ENCODE data around the gene TNP2. TPM values are rescaled to one million over a fixed set of nuclear protein-coding genes. Genes with fewer than 3 reads are reported as not detected.

Gene TNP2
- total RNA-seq, 4 donors from 2014 or later: not detected

DNA sequence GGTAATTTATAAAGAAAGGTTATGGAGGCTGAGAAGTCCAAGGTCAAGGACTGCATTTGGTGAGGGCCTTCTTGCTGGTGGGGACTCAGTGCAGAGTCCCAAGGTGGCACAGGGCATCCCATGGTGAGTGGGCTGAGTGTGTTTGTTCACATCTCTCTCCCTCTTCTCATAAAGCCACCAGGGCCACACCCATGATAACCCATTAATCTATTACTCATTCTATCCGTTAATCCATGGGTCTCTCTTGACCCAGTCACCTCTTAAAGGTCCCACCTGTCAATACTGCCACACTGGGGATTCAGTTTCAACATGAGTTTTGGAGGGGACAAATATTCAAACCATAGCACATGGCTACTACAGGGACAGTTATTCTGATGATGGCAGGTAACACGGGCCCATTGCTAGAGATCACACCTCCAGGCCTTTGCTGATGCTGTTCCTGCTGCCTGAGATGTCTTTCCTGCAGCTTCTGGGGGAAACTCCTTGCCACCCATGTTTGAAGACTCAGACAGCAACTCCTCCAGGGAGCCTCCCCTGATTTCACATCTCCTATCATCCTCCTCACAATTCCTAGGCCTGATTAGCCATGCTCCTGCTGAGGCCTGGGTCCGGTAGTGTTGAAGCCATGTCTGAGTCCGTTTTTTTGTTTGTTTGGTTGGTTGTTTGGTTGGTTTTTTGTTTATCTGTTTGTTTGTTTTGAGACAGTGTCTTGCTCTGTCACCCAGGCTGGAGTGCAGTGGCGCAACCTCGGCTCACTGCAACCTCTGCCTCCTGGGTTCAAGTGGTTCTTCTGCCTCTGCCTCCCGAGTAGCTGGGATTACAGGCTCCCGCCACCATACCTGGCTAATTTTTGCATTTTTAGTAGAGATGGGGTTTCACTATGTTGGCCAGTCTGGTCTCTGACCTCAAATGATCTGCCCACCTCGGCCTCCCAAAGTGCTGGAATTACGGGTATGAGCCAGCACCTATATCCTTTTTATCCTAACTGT, 29.2 kb downstream of the TNP2 start:
- Histone ChIP-seq H3K27ac (peak overlapping the region; percentile 68 to 80 (median 76)), H3K27me3 (no peaks in the 10 kb centered on the region), H3K4me3 (peak overlapping the region in 3 of 4 donors; percentile 18 to 27 (median 20)), H3K9me3 (no peaks in the 10 kb centered on the region), H3K4me1 (peaks cover 8 to 9% of the 10 kb centered on the region in 2 donors), H3K36me3 (no peaks in the 10 kb centered on the region)
- in situ Hi-C loops (cut with MboI; ENCODE audit: low sequenced_read_pairs in 4 of 4): loop anchor here in 1 of 4 donors (25.0 kb wide), 1 partner anchor 103 kb away; no protein-coding TSS in a partner anchor
- TF ChIP-seq POLR2A (IDR thresholded peaks at IDR 0.05): no peak
- TF ChIP-seq, protein P1, sequence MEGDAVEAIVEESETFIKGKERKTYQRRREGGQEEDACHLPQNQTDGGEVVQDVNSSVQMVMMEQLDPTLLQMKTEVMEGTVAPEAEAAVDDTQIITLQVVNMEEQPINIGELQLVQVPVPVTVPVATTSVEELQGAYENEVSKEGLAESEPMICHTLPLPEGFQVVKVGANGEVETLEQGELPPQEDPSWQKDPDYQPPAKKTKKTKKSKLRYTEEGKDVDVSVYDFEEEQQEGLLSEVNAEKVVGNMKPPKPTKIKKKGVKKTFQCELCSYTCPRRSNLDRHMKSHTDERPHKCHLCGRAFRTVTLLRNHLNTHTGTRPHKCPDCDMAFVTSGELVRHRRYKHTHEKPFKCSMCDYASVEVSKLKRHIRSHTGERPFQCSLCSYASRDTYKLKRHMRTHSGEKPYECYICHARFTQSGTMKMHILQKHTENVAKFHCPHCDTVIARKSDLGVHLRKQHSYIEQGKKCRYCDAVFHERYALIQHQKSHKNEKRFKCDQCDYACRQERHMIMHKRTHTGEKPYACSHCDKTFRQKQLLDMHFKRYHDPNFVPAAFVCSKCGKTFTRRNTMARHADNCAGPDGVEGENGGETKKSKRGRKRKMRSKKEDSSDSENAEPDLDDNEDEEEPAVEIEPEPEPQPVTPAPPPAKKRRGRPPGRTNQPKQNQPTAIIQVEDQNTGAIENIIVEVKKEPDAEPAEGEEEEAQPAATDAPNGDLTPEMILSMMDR (IDR thresholded peaks at IDR 0.05 in 4 of 5, conservative IDR thresholded peaks at IDR 0.05 in 1 of 5): no peak
- DNase-seq (no peak), ATAC-seq (no peak)
- intact Hi-C loops (cut with DNase I; ENCODE audit: low total_unique reads): no loop called here

DNA sequence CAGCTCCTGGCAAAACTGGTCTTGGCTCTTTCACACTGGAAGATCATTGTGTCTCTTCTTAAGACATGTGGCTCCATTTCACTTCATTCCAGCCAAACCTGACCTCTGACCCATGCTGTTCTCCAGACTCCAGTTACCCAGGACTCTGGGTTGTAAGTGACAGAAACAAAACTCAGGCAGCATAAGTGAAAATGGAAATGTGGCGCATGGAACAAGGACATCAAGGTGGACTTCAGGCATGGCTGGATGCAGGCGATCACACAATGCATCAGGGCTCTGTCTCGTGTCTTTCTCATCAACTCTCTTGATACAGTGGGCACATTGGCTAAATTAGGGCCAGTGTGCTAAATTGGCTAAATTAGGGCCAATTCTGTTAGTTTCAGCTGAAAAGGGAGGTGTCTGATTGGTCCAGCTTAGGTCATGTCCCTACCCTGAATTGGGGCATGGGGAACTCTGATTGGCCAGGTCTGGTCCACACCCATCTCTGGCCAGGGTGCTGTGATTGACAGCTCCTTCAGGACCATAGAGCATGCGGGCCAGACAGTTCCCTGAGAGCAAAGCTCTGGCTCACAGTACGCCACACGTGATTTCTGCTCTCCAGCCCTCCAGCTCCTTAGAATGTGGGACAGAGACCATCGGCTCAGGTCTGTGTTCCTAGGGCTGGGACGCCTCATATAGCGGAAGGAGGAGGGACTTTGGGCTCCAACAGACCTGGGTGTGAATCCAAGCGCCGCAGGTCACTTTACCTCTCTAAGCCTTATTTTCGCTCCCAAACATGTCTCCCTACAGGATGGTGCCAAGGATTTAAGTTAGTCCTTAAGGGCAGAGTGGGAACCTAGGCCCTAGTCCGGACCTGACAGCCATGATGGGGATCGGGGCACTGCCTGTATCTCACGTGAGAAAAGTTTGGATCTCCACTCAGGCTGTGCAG, 30.6 kb downstream of the TNP2 start:
- DNase-seq (no peak), ATAC-seq (no peak)
- peaks cover 8 to 9% of the 10 kb centered on the region in 2 donors for H3K4me1 ChIP-seq
- in situ Hi-C loops (cut with MboI; ENCODE audit: low sequenced_read_pairs in 4 of 4) (loop anchor here in 1 of 4 donors (25.0 kb wide), 1 partner anchor 101 kb away; no protein-coding TSS in a partner anchor), intact Hi-C loops (cut with DNase I; ENCODE audit: low total_unique reads) (no loop called here)
- no peaks in the 10 kb centered on the region for H3K36me3 ChIP-seq
- H3K27ac ChIP-seq: no peak overlapping the region
- TF ChIP-seq, protein P1 (IDR thresholded peaks at IDR 0.05 in 4 of 5, conservative IDR thresholded peaks at IDR 0.05 in 1 of 5): no peak
- no peak for TF ChIP-seq POLR2A (IDR thresholded peaks at IDR 0.05)
- no peaks in the 10 kb centered on the region for H3K27me3 ChIP-seq
- H3K9me3 ChIP-seq: no peaks in the 10 kb centered on the region
- no peak overlapping the region for H3K4me3 ChIP-seq

DNA sequence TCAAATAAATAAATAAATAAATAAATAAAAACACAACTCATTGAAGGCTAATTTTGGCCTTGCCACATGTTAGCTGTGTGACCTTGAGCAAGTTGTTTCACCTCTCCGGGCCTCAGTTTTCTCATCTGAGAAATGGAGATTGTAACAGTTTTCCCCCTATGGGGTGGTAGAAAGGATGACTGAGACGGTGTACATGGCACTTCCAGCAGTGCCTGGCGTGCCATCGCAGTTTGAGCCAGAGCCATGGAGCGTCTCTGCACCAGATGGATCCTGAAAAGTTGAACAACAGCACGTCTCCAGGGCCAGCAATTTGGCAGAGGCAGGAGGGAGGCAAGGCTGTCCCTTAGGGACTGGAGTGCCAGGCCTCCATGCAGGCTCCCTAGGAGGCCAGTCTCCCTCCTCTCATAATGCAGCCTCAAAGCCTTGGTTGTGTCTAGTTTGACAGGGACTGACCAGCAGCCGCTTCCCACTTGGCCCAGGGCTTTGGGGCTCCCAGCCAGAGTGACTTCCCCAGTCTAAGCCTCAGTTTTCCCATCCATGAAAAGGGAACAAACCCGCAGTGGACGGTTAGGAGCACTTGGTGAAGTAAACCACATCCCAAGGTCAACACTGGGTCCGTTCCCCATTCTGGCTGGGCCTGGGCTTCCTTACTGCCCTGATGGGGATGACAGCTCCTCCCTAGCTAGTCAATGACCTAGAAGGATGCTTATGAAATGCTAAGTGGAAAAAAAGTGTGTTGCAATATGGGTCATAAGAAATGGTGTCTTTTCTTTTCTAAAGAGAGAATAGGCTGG, 32.5 kb downstream of the TNP2 start:
- intact Hi-C loops (cut with DNase I; ENCODE audit: low total_unique reads) (no loop called here), in situ Hi-C loops (cut with MboI; ENCODE audit: low sequenced_read_pairs in 4 of 4) (loop anchor here in 1 of 4 donors (25.0 kb wide), 1 partner anchor 99 kb away; no protein-coding TSS in a partner anchor)
- DNase-seq (no peak), ATAC-seq (no peak)
- TF ChIP-seq POLR2A (IDR thresholded peaks at IDR 0.05): no peak
- TF ChIP-seq, protein P1 (IDR thresholded peaks at IDR 0.05 in 4 of 5, conservative IDR thresholded peaks at IDR 0.05 in 1 of 5): no peak
- Histone ChIP-seq H3K4me1 (peaks cover 8 to 9% of the 10 kb centered on the region in 2 donors), H3K4me3 (no peak overlapping the region), H3K36me3 (no peaks in the 10 kb centered on the region), H3K27ac (no peak overlapping the region), H3K9me3 (no peaks in the 10 kb centered on the region), H3K27me3 (no peaks in the 10 kb centered on the region)

DNA sequence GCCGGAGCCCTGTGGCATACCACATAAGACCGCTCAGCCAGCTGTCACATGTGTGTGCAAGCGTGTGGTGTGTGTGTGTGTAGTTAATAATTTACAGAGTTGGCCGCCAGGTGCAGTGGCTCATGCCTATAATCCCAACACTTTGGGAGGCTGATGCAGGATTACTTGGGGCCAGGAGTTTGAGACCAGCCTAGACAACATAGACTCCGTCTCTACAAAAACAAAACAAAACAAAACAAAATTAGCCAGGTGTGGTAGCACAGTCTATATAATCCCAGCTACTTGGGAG, 33.5 kb downstream of the TNP2 start:
- Histone ChIP-seq H3K9me3 (no peaks in the 10 kb centered on the region), H3K4me1 (peaks cover 4% of the 10 kb centered on the region in 2 donors), H3K36me3 (no peaks in the 10 kb centered on the region), H3K27ac (no peak overlapping the region), H3K27me3 (no peaks in the 10 kb centered on the region), H3K4me3 (no peak overlapping the region)
- DNase-seq (no peak), ATAC-seq (no peak)
- intact Hi-C loops (cut with DNase I; ENCODE audit: low total_unique reads): no loop called here
- in situ Hi-C loops (cut with MboI; ENCODE audit: low sequenced_read_pairs in 4 of 4): loop anchor here in 1 of 4 donors (25.0 kb wide), 1 partner anchor 98 kb away; no protein-coding TSS in a partner anchor
- TF ChIP-seq, protein P1 (IDR thresholded peaks at IDR 0.05 in 4 of 5, conservative IDR thresholded peaks at IDR 0.05 in 1 of 5): no peak
- no peak for TF ChIP-seq POLR2A (IDR thresholded peaks at IDR 0.05)
